ENCODE results near the gene RBFOX1. TPM values are rescaled to one million over a fixed set of nuclear protein-coding genes. Genes with fewer than 3 reads are reported as not detected.

Gene RBFOX1
- total RNA-seq, 1 donor from 2014 or later: not detected

DNA sequence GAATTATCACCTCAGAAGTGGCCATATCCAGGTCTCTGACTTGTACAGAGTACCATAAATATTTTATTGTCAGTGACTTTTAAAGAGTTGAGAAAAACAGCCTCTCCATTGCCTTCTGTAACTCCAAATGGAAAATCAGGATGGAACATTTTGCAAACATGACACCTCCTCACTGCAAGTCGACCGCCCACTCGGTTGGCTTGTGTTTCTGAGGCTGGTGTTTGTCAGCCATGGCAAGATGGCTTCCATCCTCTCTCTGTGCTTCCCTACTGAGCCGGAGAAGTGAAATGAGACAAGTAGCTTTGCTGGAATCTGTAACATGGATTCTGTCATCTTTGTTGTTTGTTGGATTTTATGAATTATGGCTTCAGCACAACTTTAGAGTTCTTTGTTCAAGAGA, 172.8 kb downstream of the RBFOX1 start:
- TF ChIP-seq, protein P1, sequence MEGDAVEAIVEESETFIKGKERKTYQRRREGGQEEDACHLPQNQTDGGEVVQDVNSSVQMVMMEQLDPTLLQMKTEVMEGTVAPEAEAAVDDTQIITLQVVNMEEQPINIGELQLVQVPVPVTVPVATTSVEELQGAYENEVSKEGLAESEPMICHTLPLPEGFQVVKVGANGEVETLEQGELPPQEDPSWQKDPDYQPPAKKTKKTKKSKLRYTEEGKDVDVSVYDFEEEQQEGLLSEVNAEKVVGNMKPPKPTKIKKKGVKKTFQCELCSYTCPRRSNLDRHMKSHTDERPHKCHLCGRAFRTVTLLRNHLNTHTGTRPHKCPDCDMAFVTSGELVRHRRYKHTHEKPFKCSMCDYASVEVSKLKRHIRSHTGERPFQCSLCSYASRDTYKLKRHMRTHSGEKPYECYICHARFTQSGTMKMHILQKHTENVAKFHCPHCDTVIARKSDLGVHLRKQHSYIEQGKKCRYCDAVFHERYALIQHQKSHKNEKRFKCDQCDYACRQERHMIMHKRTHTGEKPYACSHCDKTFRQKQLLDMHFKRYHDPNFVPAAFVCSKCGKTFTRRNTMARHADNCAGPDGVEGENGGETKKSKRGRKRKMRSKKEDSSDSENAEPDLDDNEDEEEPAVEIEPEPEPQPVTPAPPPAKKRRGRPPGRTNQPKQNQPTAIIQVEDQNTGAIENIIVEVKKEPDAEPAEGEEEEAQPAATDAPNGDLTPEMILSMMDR (conservative IDR thresholded peaks at IDR 0.05; ENCODE audit: low read depth, low read length): no peak
- no peak for DNase-seq (ENCODE audit: low read depth)
- no peak overlapping the region for H3K4me3 ChIP-seq (ENCODE audit: low read depth, low read length)

DNA sequence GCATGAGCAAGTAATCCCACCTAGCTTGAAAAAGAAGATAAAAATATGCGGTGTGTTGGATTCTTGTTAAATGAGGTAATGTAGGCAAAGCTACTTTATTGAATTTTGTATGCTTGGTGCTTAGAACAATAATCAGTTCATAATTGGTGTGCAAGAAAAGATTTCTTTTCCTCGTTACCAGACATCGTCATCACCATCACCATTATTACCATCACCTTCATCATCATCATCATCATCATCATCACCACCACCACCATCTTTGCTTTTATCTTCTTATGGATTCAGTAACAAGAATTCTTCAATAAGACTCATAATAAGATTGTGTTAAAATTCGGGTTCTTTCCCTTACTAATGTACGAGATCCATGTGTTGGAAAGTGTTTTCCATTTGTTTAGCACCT, 173.7 kb downstream of the RBFOX1 start:
- TF ChIP-seq, protein P1 (conservative IDR thresholded peaks at IDR 0.05; ENCODE audit: low read depth, low read length): no peak
- H3K4me3 ChIP-seq (ENCODE audit: low read depth, low read length): no peak overlapping the region
- no peak for DNase-seq (ENCODE audit: low read depth)

DNA sequence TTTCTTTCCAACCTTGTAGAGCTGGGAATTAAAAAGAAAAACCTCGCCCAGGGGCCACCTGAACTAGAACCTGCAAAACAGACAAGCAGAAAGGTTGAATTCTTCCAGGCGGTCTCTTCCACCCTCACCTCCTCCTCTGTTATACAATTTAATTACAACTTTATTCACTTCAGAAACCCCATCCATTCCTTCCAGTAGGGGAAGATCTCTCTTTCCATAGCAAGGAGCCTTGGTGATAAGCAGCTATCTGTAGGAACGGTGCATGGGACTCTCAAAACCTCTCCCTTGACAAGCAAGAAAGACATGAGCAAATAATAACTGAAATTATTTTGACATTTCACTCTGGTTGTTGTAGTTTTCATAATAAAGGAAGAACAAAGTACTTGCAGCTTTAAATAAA, 176.0 kb downstream of the RBFOX1 start:
- DNase-seq (ENCODE audit: low read depth): no peak

DNA sequence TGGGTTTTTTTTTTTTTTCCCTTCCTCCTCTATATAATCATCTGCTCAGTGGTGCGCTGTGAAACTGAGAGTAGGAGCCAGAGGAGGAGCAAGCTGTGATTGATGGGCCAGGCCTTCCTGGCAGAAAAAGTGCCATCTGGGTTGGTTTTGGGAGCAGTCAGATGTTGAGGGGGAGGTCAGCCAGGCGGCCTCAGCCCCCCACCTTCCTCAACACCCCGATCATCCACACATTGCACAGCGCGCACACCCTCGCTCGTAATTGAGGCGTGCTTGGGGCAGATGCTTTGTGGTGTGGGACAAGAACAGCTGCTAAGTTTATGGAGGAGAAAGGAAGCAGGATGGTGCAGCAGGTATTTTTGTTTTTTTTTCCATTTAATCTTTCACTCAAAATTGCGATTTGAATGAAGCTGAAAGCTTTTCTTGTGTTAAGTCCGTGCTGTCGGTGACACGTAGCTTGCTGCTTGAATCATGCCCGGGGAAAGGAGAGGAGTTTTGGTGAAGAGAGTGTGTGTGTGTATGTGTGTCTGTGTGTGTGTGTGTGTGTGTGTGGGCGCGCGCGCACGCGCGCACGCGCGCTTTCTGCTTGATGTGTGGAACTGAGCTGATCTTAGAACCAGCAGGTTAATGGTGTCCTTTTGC, 177.4 kb downstream of the RBFOX1 start:
- no peak overlapping the region for H3K4me3 ChIP-seq (ENCODE audit: low read depth, low read length)
- DNase-seq (ENCODE audit: low read depth): no peak
- TF ChIP-seq, protein P1 (conservative IDR thresholded peaks at IDR 0.05; ENCODE audit: low read depth, low read length): no peak

More for the DNA sequence above, 176.0 kb downstream of the RBFOX1 start:
- TF ChIP-seq, protein P1 (conservative IDR thresholded peaks at IDR 0.05; ENCODE audit: low read depth, low read length): no peak
- H3K4me3 ChIP-seq (ENCODE audit: low read depth, low read length): no peak overlapping the region

DNA sequence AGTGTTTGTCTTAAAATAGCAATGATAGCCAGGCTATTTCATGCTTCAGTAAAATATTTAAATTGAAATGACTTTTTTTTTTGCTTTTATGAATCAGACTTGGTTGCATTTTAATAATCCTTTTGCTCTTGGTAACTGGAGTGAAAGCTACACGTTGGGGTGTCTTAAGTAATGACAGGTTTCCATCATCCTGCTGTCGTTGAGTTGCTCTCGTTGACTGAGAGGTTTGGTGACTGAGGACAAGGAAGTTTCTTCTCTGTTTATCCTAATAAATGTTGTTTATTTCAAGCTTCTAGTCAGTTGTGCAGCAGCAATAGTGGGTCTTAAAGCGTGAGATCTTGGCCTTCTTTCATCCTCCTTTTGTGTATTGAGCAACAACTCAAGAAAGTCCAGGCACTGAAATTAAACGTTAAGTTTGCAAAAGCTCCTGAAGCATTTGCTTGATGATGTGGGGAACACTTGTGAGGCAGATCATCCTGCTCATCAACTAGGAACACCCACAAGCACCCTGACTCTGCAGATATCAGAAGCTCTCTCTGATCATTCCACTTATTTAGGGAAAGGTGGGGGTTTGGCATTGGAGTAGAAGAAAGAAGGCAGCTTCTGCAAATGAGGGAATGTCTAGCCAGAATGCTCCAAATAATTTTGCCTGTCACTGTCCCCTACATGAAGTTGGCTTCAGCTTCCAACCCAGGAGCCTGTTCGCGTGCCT, 179.1 kb downstream of the RBFOX1 start:
- TF ChIP-seq, protein P1 (conservative IDR thresholded peaks at IDR 0.05; ENCODE audit: low read depth, low read length): no peak
- no peak overlapping the region for H3K4me3 ChIP-seq (ENCODE audit: low read depth, low read length)
- no peak for DNase-seq (ENCODE audit: low read depth)

DNA sequence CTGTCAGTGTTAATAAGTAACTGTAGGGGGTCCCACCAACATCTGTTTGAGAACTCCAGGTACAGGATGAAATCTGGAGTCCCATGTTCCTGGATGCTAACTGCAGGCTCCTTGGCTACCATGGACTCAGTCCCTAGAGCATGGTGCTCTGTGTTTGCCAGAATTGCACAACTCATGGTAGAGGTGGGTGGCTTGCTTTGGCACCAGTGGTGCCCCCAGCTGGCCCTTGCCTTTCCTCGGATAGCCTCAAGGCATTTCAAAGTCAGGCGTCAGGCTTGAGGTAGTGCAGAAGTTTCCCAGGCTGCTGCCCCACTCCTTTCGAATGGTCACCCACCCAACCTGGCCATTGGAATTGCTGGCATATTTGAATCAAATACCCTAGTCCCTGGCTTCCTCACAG, 179.9 kb downstream of the RBFOX1 start:
- TF ChIP-seq, protein P1 (conservative IDR thresholded peaks at IDR 0.05; ENCODE audit: low read depth, low read length): no peak
- no peak overlapping the region for H3K4me3 ChIP-seq (ENCODE audit: low read depth, low read length)
- no peak for DNase-seq (ENCODE audit: low read depth)

DNA sequence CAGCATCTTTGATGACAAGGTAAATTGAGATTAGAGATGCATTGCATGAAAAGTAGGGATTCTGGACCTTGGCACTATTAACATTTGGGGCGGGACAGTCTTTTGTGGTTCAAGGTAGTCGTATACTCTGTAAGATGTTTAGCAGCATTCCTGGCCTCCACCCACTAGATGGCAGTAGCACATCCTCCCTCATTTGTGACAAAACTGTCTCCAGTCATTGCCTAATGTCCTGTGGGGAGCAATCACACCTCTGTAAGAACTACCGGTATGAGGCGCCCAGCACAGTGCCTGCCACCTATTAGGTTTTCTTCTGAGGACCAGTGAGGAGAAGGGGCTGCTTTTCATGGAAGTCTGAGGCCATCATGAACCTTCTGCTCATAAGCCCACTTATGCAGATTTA, 180.8 kb downstream of the RBFOX1 start:
- no peak for DNase-seq (ENCODE audit: low read depth)
- H3K4me3 ChIP-seq (ENCODE audit: low read depth, low read length): no peak overlapping the region
- TF ChIP-seq, protein P1 (conservative IDR thresholded peaks at IDR 0.05; ENCODE audit: low read depth, low read length): peak; percentile 34

Data from epithelial cell of proximal tubule (primary cell).